Stimulated activated naive B cell treated with anti-CD40 and anti-IgM and Interleukin-4, amounts not matched to agents 10 μg/mL and 1 μg/mL and 100 μg/mL, for 72 hours (primary cell): ENCODE data around the gene SELENOP.

ENCODE experiments used
- ATAC-seq, 2 donors: fragments of 150-1000 bp; cut with Tn5 transposase; replicated peaks; 2 replicates each; pipeline ENCODE4 v1.10.0; 2021; ENCODE audit warnings: moderate library complexity in 1 of 2
- DNase-seq: peaks from one replicate; pipeline ENCODE4 v3.0.0; 2021
- H3K27ac Mint-ChIP-seq: one replicate; pipeline ENCODE4 v1.8.0; 2022; ENCODE audit warnings: mild to moderate bottlenecking, mixed read lengths
- H3K27me3 Mint-ChIP-seq, 2 donors: one replicate each; pipeline ENCODE4 v1.8.0; 2022; ENCODE audit warnings: mixed read lengths in 2 of 2
- H3K36me3 Mint-ChIP-seq, 2 donors: one replicate each; pipeline ENCODE4 v1.8.0; 2022; ENCODE audit warnings: mixed read lengths in 2 of 2, mild to moderate bottlenecking in 1 of 2
- H3K4me1 Mint-ChIP-seq, 2 donors: one replicate each; pipeline ENCODE4 v1.8.0; 2022; ENCODE audit warnings: mixed read lengths in 2 of 2, mild to moderate bottlenecking in 1 of 2
- H3K4me3 Mint-ChIP-seq, 2 donors: one replicate each; pipeline ENCODE4 v1.8.0; 2022; ENCODE audit warnings: mild to moderate bottlenecking in 2 of 2, mixed read lengths in 2 of 2, moderate library complexity in 1 of 2
- H3K9me3 Mint-ChIP-seq, 2 donors: one replicate each; pipeline ENCODE4 v1.8.0; 2022; ENCODE audit warnings: mixed read lengths in 2 of 2, mild to moderate bottlenecking in 1 of 2

SELENOP gene

DNA sequence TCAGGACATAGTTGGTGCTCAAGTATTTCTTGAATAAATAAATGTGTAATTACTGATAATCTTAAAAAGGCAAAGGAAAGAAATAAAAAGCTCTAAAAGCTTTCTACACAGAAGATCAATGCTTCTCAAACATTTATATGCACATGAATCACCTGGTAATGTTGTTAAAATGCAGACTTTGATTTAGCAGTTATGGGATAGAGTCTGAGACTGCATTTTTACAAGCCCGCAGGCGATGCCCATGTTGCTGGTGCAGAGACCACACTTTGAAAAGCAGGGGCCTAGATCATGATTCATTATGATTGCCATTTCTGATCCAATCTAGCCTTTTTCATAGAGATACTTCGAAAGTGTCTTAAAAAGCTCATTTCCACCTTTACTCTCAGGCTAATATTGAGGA, 58.6 kb downstream of the SELENOP start:
- peaks cover 0 to 7% of the 10 kb centered on the region in 2 donors for H3K27me3 Mint-ChIP-seq
- H3K4me3 Mint-ChIP-seq = no peak overlapping the region
- DNase-seq = no peak
- H3K36me3 Mint-ChIP-seq = no peaks in the 10 kb centered on the region
- H3K9me3 Mint-ChIP-seq = no peaks in the 10 kb centered on the region
- peaks cover 9 to 14% of the 10 kb centered on the region in 2 donors for H3K4me1 Mint-ChIP-seq
- no peak for ATAC-seq
- H3K27ac Mint-ChIP-seq = no peak overlapping the region

DNA sequence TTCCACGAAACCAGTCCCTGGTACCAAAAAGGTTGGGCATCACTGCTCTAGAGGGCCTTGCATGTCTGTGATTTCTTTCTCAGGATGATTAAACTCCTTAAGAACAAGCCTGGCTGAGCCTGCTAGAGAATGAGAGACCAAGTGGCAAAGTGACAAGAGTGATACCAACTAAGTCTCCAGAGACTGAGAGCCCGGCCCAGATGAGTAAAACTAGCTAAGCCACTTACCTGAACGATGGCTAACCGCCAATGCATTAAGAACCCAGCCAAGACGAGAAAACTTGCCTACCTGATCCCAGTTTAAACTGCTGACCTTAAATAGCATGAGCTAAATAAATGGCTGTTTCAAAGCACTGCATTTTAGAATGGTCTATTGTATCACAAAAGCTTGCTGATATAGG, 60.6 kb downstream of the SELENOP start:
- no peak for DNase-seq
- H3K36me3 Mint-ChIP-seq = no peaks in the 10 kb centered on the region
- H3K4me3 Mint-ChIP-seq = no peak overlapping the region
- no peak overlapping the region for H3K27ac Mint-ChIP-seq
- H3K27me3 Mint-ChIP-seq = no peaks in the 10 kb centered on the region
- ATAC-seq = no peak
- no peaks in the 10 kb centered on the region for H3K9me3 Mint-ChIP-seq
- no peaks in the 10 kb centered on the region for H3K4me1 Mint-ChIP-seq

DNA sequence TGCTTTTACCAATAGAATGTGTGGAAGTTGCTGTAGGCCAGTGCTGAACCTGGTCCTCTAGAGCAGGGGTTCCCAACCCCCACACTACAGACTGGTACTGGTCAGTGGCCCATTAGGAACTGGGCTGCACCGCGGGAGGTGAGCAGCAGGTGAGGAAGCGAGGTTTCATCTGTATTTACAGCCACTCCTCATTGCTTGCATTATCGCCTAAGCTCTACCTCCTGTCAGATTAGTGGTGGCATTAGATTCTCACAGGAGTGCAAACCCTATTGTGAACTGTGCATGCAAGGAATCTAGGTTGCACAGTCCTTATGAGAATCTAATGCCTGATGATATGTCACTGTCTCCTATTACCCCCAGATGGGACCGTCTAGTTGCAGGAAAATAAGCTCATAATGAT, 61.2 kb downstream of the SELENOP start:
- no peaks in the 10 kb centered on the region for H3K4me1 Mint-ChIP-seq
- no peak for ATAC-seq
- H3K27me3 Mint-ChIP-seq = no peaks in the 10 kb centered on the region
- no peak overlapping the region for H3K27ac Mint-ChIP-seq
- no peak for DNase-seq
- H3K4me3 Mint-ChIP-seq = no peak overlapping the region
- no peaks in the 10 kb centered on the region for H3K36me3 Mint-ChIP-seq
- no peaks in the 10 kb centered on the region for H3K9me3 Mint-ChIP-seq
